ENCODE results near the gene NAGS. TPM values are rescaled to one million over a fixed set of nuclear protein-coding genes. Genes with fewer than 3 reads are reported as not detected.

NAGS gene
- total and polyA plus RNA-seq, 10 of the 15 experiments (the other 5 are each of a cell fraction or from before 2014, with no cell fraction given), result 0.11 to 1.6 (median 0.64) TPM; not detected in 1

DNA sequence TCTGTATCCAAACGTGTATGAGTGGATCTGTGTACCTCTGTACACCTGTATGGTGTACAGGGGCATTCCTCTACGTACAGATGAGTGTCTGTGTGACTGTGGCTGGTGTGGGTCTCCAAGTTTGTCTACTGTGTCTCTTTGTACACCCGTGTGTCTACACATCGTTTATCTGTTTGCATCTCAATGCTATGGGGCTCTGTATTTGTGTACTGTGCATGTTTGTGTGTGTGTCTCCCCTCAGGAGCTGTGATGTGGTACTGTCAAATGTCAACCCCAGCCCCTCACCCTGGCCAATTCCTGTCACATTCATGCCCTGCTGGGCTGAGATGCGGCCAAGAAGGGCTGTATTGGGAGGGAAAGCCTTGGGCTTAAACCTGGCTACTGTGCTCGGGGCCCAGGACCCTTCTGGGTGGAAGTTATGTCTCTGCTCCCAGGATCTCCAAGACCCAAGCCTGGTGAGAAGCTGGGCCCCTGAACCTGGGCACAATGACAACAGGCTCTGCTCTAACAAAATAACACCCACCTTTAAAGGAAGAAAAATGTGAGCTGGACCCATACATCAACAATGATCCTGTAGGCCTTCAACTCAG lies 3.5 kb upstream of the NAGS start:
- H3K4me2 ChIP-seq (ENCODE audit: control insufficient read depth, insufficient read depth), result no peak overlapping the region
- intact Hi-C loops (cut with micrococcal nuclease; ENCODE audit: unreplicated experiment) (no loop called here), in situ Hi-C loops (cut with MboI) (loop anchor here (25.0 kb wide), 1 partner anchor 789 kb away; the partner anchor contains the start of gene TMEM106A)
- H3K4me1 ChIP-seq (ENCODE audit: control insufficient read depth, insufficient read depth, low read length), result no peaks in the 10 kb centered on the region; the same call in 1 of the 2 replicates
- H3K4me3 ChIP-seq, result no peak overlapping the region
- no peak overlapping the region for H3K27ac ChIP-seq (ENCODE audit: control insufficient read depth, insufficient read depth)
- SMC1A ChIA-PET (ENCODE audit: uncharacterized antibody, unreplicated experiment), result interaction anchor here (1.3 kb wide), 1 partner anchor 57 kb away, joined by 3 read pairs; no protein-coding TSS in a partner anchor
- POLR2A ChIA-PET, result interaction anchor here (0.6 kb wide), 2 partner anchors 13 to 287 kb away, joined by 3 read pairs; no protein-coding TSS in a partner anchor
- DNase-seq (ENCODE audit: low read depth, low spot score), result no peak
- WGBS (ENCODE audit: insufficient coverage, insufficient replicate concordance, low lambda C conversion rate, missing lambda C conversion rate), result under 1% methylated on average over 6 of the region's 6 CpGs
- BruUV-seq (replicated peaks), result no TSS peak
- RAD21 ChIA-PET (ENCODE audit: unreplicated experiment), result interaction anchor here (1.3 kb wide), 1 partner anchor 114 kb away, joined by 4 read pairs; no protein-coding TSS in a partner anchor
- H3K9me3 ChIP-seq (replicated peaks; ENCODE audit: control insufficient read depth, insufficient read depth, low read length), result no peaks in the 10 kb centered on the region
- CTCF ChIA-PET, result interaction anchor here (0.5 kb wide), 1 partner anchor 50 kb away, joined by 3 read pairs; no protein-coding TSS in a partner anchor
- no peaks in the 10 kb centered on the region for H3K36me3 ChIP-seq (ENCODE audit: control insufficient read depth in 2 of 2, insufficient read depth in 2 of 2, low read length in 1 of 2)
- FAIRE-seq, result no peak
- peaks cover 9 to 10% of the 10 kb centered on the region in 2 experiments for H3K27me3 ChIP-seq (replicated peaks in 1 of 2; ENCODE audit: control insufficient read depth in 2 of 2, insufficient read depth in 2 of 2, low read length in 1 of 2)
- H3K79me2 ChIP-seq (ENCODE audit: control insufficient read depth, insufficient read depth, low read length), result no peaks in the 10 kb centered on the region
- H3K9ac ChIP-seq (ENCODE audit: control insufficient read depth, insufficient read depth, low read length), result no peak overlapping the region
- no peaks in the 10 kb centered on the region; the same call in 1 of the 2 replicates for H4K20me1 ChIP-seq (ENCODE audit: control insufficient read depth, insufficient read depth)
- TF ChIP-seq SIX5 (IDR thresholded peaks at IDR 0.05; ENCODE audit: low read depth, low read length, severe bottlenecking), result no peak
- no peak for TF ChIP-seq EGR1 (IDR thresholded peaks at IDR 0.05; ENCODE audit: borderline replicate concordance in 1 of 2, low read depth in 2 of 2, low read length in 2 of 2)
- no peak for TF ChIP-seq EZH2 (IDR thresholded peaks at IDR 0.05; ENCODE audit: borderline replicate concordance, control insufficient read depth, low read depth, low read length)
- no peak for TF ChIP-seq CEBPZ (IDR thresholded peaks at IDR 0.05; ENCODE audit: low read depth, low read length)
- TF ChIP-seq HDGF (IDR thresholded peaks at IDR 0.05), result no peak
- no peak for TF ChIP-seq TBL1XR1 (IDR thresholded peaks at IDR 0.05; ENCODE audit: low read depth, low read length)
- no peak for TF ChIP-seq RAD51 (IDR thresholded peaks at IDR 0.05)
- no peak for TF ChIP-seq ZNF217 (IDR thresholded peaks at IDR 0.05)
- no peak for TF ChIP-seq HDAC6 (IDR thresholded peaks at IDR 0.05; ENCODE audit: unreplicated experiment)
- TF ChIP-seq ZNF24 (IDR thresholded peaks at IDR 0.05), result no peak
- no peak for TF ChIP-seq KLF5 (IDR thresholded peaks at IDR 0.05; ENCODE audit: partially characterized antibody)
- TF ChIP-seq, protein P1, sequence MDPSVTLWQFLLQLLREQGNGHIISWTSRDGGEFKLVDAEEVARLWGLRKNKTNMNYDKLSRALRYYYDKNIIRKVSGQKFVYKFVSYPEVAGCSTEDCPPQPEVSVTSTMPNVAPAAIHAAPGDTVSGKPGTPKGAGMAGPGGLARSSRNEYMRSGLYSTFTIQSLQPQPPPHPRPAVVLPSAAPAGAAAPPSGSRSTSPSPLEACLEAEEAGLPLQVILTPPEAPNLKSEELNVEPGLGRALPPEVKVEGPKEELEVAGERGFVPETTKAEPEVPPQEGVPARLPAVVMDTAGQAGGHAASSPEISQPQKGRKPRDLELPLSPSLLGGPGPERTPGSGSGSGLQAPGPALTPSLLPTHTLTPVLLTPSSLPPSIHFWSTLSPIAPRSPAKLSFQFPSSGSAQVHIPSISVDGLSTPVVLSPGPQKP (IDR thresholded peaks at IDR 0.05; ENCODE audit: low read depth, low read length), result no peak
- no peak for TF ChIP-seq TARDBP (IDR thresholded peaks at IDR 0.05; ENCODE audit: borderline replicate concordance)
- no peak for TF ChIP-seq SPI1 (IDR thresholded peaks at IDR 0.05; ENCODE audit: borderline replicate concordance, insufficient read depth, low read depth, low read length)
- ATAC-seq, result no peak
- no peak overlapping the region for H2AFZ ChIP-seq (ENCODE audit: control insufficient read depth, low read depth, low read length)

All from GM12878 (cell line).